Stimulated activated memory B cell treated with anti-CD40 and anti-IgM and Interleukin-4, amounts not matched to agents 10 μg/mL and 1 μg/mL and 100 μg/mL, for 72 hours (primary cell): ENCODE measurements around the gene GALNT7.

Experiments used
- ATAC-seq: fragments of 150-1000 bp; cut with Tn5 transposase; 2 replicates; pipeline ENCODE4 v1.10.0; 2021
- H3K27ac Mint-ChIP-seq: one replicate; pipeline ENCODE4 v1.8.0; 2022; ENCODE audit warnings: mild to moderate bottlenecking, mixed read lengths
- H3K27me3 Mint-ChIP-seq: one replicate; pipeline ENCODE4 v1.8.0; 2022; ENCODE audit warnings: mixed read lengths
- H3K36me3 Mint-ChIP-seq: one replicate; pipeline ENCODE4 v1.8.0; 2022; ENCODE audit warnings: mixed read lengths
- H3K4me1 Mint-ChIP-seq: one replicate; pipeline ENCODE4 v1.8.0; 2022; ENCODE audit warnings: mixed read lengths
- H3K4me3 Mint-ChIP-seq: one replicate; pipeline ENCODE4 v1.8.0; 2022; ENCODE audit warnings: mild to moderate bottlenecking, moderate library complexity, mixed read lengths
- H3K9me3 Mint-ChIP-seq: one replicate; pipeline ENCODE4 v1.8.0; 2022; ENCODE audit warnings: mixed read lengths

GALNT7 gene

DNA sequence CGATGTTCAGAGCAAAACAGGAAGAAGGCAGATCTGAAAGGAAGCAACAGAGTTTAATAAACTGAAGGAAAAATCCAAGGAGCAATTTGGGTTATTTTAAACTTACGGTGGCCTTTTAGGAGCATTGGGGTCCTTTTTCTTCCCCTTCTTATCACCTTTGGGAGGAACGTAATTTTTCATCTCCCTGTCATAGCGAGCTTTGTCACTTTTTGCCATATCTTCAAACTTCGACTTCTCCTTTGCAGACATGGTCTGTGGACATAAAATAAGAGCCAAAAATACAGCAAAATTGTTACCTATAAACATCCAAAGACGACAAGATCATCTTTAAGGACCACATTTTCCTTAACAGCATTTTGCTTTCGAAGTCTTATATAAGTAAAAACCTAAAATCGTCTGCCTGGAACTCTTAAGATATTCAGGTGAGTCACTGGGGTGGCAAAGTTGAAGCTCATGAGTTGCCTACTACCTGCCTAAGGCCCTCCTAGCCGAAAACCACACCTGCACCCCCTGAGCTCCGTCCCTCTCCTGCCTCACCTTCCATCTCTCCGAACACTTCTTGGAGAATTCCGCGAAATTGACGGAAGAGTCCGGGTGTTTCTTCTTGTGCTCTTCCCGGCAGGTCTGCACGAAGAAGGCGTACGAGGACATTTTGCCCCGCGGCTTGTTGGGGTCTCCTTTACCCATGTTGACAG lies 164.5 kb downstream of the GALNT7 start:
- H3K27ac Mint-ChIP-seq = peak overlapping the region; percentile 98
- H3K4me3 Mint-ChIP-seq = peak overlapping the region; percentile 87
- H3K9me3 Mint-ChIP-seq = no peaks in the 10 kb centered on the region
- H3K36me3 Mint-ChIP-seq = peaks cover 7% of the 10 kb centered on the region
- ATAC-seq = no peak
- peaks cover 23% of the 10 kb centered on the region for H3K4me1 Mint-ChIP-seq
- no peaks in the 10 kb centered on the region for H3K27me3 Mint-ChIP-seq

DNA sequence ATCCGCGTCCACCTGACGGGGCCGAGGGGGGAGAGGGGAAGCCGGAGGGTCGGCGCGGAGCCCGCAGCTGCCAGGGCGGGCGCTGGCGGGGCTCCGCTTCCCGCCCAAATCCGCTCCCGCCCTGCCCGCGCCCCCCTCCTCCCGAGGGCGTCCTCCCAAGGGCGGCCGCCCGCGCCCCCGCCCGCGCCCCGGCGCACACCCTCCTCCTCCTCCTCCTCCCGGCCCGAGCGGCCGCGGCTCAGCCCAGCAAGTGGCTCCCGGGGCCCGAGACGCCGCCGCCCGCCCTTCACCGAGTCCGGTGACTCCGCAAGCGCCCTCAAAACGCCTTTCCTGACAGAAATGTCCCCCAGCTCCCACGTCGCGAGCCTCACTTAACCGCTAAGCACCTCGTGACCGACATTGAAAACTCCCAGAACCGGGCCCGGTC lies 165.1 kb downstream of the GALNT7 start:
- peak; percentile 3 for ATAC-seq

DNA sequence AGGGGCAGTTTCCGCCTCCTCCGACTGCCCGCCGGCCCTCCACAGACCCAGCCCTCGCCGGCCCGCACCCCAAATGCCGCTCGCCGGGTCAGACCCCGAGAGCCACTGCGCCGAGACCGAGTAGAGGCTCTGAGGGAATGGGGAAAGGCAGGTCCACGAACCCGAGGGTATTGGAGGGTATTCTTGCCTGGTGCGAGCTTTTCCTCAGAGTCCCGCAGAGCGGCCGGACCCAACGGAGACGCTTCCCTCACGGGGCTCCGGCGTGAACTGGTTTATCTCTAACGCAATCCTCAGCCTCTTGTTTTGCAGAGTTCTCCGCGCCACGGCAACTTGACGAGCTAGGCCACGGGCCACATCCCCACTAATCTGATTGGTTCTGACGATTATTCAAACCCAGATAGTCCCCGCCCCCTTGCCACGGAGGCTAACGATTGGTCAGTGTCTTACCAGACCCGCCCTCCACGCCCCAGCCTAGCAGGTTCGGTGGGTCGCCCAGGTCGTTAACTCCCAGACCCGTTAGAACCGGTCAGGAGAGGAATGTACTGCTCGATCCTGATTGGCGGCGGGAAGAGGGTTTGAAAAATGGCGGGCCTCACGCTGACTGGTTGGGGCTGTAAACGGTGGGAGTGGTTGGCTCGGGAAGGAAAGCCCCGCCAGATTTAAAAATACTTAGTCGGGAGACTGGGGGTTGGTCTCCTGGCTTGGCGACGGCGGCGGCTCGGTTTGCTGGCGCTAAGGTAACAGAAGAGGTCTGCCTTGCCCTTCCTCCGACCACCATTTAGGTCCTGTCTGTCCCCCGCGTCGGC lies 165.7 kb downstream of the GALNT7 start, which contains the start of gene HMGB2:
TSS of gene HMGB2 (minus strand) at position 274 of the 806 bp plus-strand sequence. CDS start 709 bp downstream, outside the sequence.
- Mint-ChIP-seq H3K36me3 (peaks cover 7% of the 10 kb centered on the region), H3K27me3 (no peaks in the 10 kb centered on the region), H3K4me3 (peak within 1 kb of the TSS; percentile 95), H3K27ac (peak within 1 kb of the TSS; percentile 98), H3K9me3 (no peaks in the 10 kb centered on the region), H3K4me1 (peaks cover 23% of the 10 kb centered on the region)
- ATAC-seq = peak; percentile 100

More for the DNA sequence above, 165.1 kb downstream of the GALNT7 start:
- peak overlapping the region; percentile 95 for H3K4me3 Mint-ChIP-seq
- no peaks in the 10 kb centered on the region for H3K27me3 Mint-ChIP-seq
- H3K4me1 Mint-ChIP-seq = peaks cover 23% of the 10 kb centered on the region
- H3K27ac Mint-ChIP-seq = peak overlapping the region; percentile 98
- H3K36me3 Mint-ChIP-seq = peaks cover 7% of the 10 kb centered on the region
- no peaks in the 10 kb centered on the region for H3K9me3 Mint-ChIP-seq

DNA sequence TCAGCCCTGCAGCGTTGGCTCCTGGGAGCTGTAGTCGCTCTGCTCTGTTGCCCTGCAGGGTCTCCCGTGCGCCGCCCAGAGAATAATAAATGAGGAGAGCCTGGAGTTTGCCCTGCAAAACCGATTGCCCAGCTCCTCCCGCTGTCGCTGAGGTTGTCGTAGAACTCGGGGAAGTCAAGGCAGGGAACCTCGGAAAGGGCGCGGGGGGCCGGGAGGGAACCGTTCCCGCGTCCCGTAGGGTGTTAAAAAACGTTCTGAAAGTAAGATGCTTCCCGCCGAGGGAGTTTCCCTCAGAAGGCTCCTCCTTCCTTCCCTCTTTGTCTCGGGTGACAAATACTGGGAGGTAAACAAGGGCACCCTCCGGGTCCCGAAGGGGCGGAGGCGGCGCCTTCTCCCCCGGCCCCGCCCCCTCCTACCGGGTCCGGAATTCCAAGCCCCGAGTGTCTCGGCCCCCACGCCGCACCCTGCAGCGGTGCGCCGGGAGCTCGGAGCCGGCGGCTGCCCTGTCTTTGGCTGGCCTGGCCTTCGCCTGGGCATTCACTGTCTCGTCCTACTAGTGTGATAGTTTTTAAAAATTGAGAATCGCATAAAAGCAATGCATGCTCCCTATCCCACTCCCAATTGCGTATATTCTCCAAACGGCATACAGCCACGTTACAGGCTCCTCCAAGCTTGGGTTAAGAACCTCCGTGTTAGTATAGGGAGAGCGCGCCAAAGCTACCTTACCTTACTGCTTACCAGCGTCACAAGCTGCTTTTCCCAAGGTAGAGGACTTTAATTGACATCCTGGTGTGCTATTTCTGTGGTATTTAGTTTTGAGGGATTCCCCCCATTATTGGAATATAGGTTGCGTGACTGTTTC lies 166.5 kb downstream of the GALNT7 start:
- ATAC-seq = peak; percentile 57
- Mint-ChIP-seq H3K4me3 (peak overlapping the region; percentile 95), H3K4me1 (peaks cover 23% of the 10 kb centered on the region), H3K36me3 (peaks cover 7% of the 10 kb centered on the region), H3K27me3 (no peaks in the 10 kb centered on the region), H3K27ac (peak overlapping the region; percentile 98), H3K9me3 (no peaks in the 10 kb centered on the region)

DNA sequence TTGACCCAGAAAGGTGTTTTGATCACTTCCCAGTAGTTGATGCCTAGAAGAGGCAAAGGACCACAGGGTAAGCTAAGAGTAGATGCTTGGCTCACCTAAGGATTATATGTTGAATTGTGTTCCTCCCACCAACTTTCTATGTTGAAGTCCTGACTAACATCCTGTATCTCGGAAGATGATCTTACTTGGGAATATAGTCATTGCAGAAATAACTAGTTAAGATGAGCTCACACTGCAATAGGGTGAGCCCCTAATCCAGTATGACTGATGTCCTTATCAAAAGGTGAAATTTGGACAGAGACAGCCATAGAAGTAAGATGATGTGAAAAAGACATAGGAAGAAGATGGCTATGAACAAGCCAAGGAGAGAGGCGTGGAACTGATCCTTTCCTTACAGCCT lies 168.9 kb downstream of the GALNT7 start:
- Mint-ChIP-seq H3K27me3 (no peaks in the 10 kb centered on the region), H3K4me1 (peaks cover 15% of the 10 kb centered on the region), H3K9me3 (no peaks in the 10 kb centered on the region), H3K36me3 (no peaks in the 10 kb centered on the region), H3K4me3 (no peak overlapping the region), H3K27ac (no peak overlapping the region)
- ATAC-seq = no peak

DNA sequence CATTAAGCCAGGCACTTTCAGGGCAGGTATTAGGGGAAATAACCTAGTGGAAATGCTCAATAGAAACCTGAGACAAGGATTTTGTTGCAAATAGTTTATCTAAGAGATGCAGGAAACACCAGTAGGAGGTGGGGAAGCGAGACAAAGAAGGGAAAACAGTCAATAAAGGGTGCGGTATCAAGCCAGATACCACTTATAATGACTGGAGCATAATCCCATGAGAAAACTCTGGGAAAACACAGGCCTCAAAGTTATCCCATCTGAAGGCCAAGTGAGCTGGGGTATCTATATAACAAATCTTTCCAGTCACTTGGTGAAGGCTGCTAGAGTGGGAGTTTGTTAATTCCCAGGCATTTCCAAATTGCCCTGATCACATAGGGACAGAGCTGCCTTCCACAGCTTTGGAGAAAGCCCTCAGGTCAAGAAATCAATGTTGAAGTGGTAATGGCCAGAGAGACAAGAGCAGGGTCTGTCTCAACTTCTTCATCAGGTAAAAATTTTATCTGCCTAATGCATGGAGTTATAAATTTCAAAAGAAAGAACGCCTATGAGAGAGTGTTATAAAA lies 175.3 kb downstream of the GALNT7 start:
- Mint-ChIP-seq H3K27me3 (no peaks in the 10 kb centered on the region), H3K36me3 (no peaks in the 10 kb centered on the region), H3K9me3 (no peaks in the 10 kb centered on the region), H3K4me1 (peaks cover 8% of the 10 kb centered on the region), H3K4me3 (no peak overlapping the region), H3K27ac (no peak overlapping the region)
- ATAC-seq = no peak

DNA sequence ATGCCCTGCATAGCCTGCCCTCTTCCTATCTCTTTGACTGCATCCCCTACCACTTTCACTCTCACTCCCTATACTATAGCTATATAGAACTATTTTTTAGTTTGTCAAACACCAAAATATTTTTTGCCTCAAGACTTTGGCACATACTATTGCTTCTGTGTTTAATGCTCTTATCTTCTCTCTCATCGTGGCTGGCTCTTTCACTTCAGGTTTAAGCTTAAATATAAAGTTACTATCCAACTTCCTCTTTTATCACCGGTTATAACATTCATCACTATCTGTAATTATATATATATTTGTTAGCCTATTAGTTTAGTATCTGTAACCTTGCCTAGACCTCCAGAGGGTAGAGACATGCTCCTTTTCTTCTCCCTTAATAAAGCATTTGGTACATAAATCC lies 177.0 kb downstream of the GALNT7 start:
- H3K4me1 Mint-ChIP-seq = peaks cover 8% of the 10 kb centered on the region
- no peaks in the 10 kb centered on the region for H3K27me3 Mint-ChIP-seq
- no peaks in the 10 kb centered on the region for H3K9me3 Mint-ChIP-seq
- no peak overlapping the region for H3K4me3 Mint-ChIP-seq
- no peaks in the 10 kb centered on the region for H3K36me3 Mint-ChIP-seq
- ATAC-seq = no peak
- no peak overlapping the region for H3K27ac Mint-ChIP-seq

DNA sequence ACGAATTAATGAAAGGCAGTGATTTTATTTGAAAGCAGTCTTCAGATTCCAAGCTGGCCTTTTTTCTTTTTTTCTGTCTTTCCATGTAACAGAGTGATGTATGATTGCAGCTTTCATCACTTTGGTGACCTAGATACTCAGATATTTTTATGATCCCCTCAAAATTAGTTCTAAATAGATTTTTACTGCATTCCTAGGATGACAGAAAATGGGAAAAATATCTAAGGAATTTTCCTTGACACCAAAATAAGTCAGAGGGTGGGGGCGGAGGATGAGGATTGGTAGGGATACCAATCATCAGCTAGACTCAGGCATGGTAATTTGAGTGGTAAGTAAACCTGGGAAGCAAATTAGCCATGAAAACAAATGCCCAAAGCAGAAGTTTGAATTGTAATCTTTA lies 177.5 kb downstream of the GALNT7 start:
- Mint-ChIP-seq H3K27me3 (no peaks in the 10 kb centered on the region), H3K4me1 (peaks cover 8% of the 10 kb centered on the region), H3K9me3 (no peaks in the 10 kb centered on the region), H3K27ac (no peak overlapping the region), H3K4me3 (no peak overlapping the region), H3K36me3 (no peaks in the 10 kb centered on the region)
- no peak for ATAC-seq

DNA sequence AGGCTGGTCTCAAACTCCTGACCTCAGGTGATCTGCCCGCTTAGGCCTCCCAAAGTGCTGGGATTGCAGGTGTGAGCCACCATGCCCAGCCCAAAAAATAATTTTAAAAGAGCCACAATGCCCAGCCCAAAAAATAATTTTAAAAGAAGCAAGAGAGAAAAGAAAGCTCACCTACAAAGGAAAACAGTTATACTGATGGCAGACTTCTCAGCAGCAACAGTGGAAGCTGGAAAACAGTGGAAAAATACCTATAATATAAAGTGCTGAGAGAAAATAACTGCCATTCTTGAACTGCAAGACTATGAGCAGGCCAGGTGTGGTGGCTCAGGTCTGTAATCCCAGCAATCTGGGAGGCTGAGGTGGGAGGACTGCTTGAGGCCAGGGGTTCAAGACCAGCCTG lies 178.9 kb downstream of the GALNT7 start:
- H3K4me1 Mint-ChIP-seq = peaks cover 8% of the 10 kb centered on the region
- H3K27me3 Mint-ChIP-seq = no peaks in the 10 kb centered on the region

DNA sequence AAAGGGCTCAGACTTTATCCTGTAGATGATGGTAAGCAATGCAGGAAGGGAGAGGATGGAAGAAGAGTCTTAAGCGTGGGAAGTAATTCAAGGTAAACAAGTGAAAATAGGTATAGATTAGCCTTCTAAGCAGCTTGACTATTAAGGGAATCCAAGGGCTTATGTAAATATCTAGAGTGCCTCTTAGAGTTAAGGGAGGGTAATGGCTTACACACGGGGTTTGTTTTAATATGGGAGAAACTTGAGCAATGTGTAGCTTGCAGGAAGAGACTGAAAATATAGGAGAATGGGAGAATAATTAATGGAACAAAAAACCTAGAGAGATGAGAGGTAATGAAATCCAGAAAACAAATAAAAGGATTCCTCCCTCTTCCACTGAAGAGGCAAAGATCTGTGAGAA lies 189.3 kb downstream of the GALNT7 start:
- Mint-ChIP-seq H3K36me3 (no peaks in the 10 kb centered on the region), H3K9me3 (no peaks in the 10 kb centered on the region), H3K4me1 (no peaks in the 10 kb centered on the region), H3K27ac (no peak overlapping the region), H3K4me3 (no peak overlapping the region), H3K27me3 (no peaks in the 10 kb centered on the region)
- no peak for ATAC-seq

More for the DNA sequence above, 178.9 kb downstream of the GALNT7 start:
- no peak overlapping the region for H3K4me3 Mint-ChIP-seq
- no peaks in the 10 kb centered on the region for H3K9me3 Mint-ChIP-seq
- ATAC-seq = no peak
- H3K27ac Mint-ChIP-seq = no peak overlapping the region
- no peaks in the 10 kb centered on the region for H3K36me3 Mint-ChIP-seq

DNA sequence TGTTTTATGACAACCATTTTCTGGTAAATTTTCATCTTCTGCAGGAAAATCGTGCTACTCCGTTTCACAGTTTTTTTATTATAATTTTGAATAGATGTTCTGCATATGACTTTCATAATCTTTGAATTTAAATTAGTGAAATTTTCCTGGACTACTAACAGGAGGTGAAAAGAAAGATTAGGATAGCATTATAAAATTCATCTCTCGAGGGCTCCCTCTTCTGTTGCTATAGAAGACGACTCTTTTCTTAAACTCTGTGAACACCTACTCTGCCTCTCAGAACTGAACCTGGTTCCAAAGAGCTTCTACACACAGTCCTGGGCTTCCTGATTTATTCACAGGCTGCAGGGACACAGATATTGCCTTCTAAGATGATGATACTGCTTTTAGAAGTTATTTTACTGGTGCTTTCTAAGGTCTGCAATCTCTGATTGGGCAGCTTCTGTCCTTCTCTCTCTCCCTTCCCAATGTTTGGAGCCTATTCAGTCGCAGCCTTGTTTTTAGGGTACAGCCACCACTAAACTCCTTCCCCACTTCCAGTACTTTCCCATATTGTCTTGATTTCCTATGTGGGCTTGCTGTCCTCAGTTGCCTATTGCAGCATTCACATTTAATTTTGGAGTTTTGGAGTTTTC lies 192.1 kb downstream of the GALNT7 start:
- no peak overlapping the region for H3K27ac Mint-ChIP-seq
- no peaks in the 10 kb centered on the region for H3K4me1 Mint-ChIP-seq
- no peaks in the 10 kb centered on the region for H3K9me3 Mint-ChIP-seq
- H3K27me3 Mint-ChIP-seq = no peaks in the 10 kb centered on the region
- H3K4me3 Mint-ChIP-seq = no peak overlapping the region
- no peaks in the 10 kb centered on the region for H3K36me3 Mint-ChIP-seq
- no peak for ATAC-seq

DNA sequence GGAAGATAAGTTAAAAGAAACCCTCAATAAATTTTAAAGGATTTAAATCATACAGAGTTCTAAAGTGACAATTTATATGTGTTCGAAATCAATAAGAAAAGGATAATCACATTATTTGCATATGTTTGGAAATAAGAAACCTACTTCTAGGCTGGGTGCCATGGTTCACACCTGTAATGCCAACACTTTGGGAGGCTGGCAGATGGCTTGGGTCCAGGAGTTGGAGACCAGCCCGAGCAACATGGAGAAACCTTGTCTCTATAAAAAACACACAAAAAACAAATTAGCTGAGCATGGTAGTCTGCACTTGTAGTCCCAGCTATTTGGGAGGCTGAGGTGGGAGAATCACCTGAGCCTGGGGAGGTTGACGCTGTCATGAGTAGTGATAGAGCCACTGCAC lies 194.1 kb downstream of the GALNT7 start:
- H3K27ac Mint-ChIP-seq = no peak overlapping the region
- H3K9me3 Mint-ChIP-seq = no peaks in the 10 kb centered on the region
- no peak overlapping the region for H3K4me3 Mint-ChIP-seq
- H3K27me3 Mint-ChIP-seq = no peaks in the 10 kb centered on the region
- ATAC-seq = no peak
- H3K4me1 Mint-ChIP-seq = no peaks in the 10 kb centered on the region
- no peaks in the 10 kb centered on the region for H3K36me3 Mint-ChIP-seq

DNA sequence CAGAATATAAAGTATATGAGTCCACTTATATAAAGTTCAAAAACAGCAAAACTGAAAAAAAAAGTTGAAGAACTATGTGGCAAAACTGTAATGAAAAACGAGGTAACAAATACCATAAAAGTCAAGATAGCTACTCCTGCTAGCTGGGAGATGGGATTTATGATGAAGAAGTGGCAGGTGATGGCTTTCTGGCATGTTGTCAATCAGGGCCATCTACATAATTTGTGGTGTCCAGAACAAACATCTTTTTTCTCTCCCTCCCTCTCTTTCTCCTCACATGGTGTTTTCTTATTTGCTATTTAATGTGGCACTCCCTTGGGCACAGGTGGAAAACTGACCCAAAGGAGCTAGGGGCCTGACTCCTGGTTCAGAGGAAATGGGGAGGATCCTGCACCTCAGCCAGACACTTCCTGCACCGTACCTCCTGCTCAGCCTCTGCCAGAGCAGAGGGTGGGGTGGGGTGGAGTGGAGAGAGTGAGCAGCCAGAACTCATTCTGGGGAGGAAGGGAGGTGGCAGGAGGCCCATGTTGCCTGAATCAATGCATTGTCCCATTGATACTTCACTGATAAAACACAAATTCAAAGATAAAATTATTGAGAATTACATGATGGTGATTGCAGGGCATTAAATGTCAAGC lies 196.9 kb downstream of the GALNT7 start:
- Mint-ChIP-seq H3K27me3 (no peaks in the 10 kb centered on the region), H3K36me3 (no peaks in the 10 kb centered on the region), H3K27ac (no peak overlapping the region), H3K4me3 (no peak overlapping the region), H3K9me3 (no peaks in the 10 kb centered on the region), H3K4me1 (peaks cover 5% of the 10 kb centered on the region)
- no peak for ATAC-seq

DNA sequence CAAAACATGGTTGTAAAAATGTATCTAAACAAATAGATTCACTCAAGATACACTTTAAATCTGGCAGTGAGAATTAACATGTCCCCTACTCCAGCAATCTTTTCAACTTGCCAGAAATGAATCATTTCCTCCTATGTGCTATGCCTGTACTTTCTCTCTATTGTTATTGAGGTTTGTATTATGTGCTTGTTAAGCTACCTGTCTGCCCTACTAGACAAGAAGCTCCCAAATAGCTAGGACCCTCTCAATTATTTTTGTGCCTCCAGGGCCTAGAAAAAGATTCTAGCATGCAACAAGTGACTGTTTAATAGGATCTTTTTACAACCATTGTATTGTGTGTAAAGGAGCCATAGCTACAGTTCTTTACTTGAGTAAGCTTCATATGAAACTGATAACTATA lies 198.7 kb downstream of the GALNT7 start:
- ATAC-seq = no peak
- no peak overlapping the region for H3K27ac Mint-ChIP-seq
- no peaks in the 10 kb centered on the region for H3K36me3 Mint-ChIP-seq
- no peaks in the 10 kb centered on the region for H3K27me3 Mint-ChIP-seq
- H3K9me3 Mint-ChIP-seq = no peaks in the 10 kb centered on the region
- H3K4me3 Mint-ChIP-seq = no peak overlapping the region
- H3K4me1 Mint-ChIP-seq = peaks cover 14% of the 10 kb centered on the region
